Upper lobe of left lung (tissue), 6 donors: ENCODE measurements around the gene OSBPL5. TPM values are rescaled to one million over a fixed set of nuclear protein-coding genes. Genes with fewer than 3 reads are reported as not detected.

Experiments
- ATAC-seq, 2 donors: fragments of 200-7000 bp; cut with Tn5 transposase; one replicate each; pipeline ENCODE4 v1.9.1; 2022; ENCODE audit warnings: mild to moderate bottlenecking in 2 of 2, moderate library complexity in 2 of 2; ENCODE audit not compliant: low FRiP score in 2 of 2
- DNase-seq, 2 donors: peaks; one replicate each; pipeline ENCODE4 v3.0.0-alpha.2; 2019 to 2020
- H3K27ac ChIP-seq, 4 donors: fragments of 200-600 bp; sonication (generic); one replicate each; pipeline ENCODE4 v1.5.1; 2016 to 2019
- H3K27me3 ChIP-seq, 4 donors: fragments of 200-600 bp; sonication (generic); one replicate each; pipeline ENCODE4 v1.5.1; 2017 to 2019
- H3K36me3 ChIP-seq, 4 donors: fragments of 200-600 bp; sonication (generic); one replicate each; pipeline ENCODE4 v1.5.1; 2016 to 2019
- H3K4me1 ChIP-seq, 4 donors: fragments of 200-600 bp; sonication (generic); one replicate each; pipeline ENCODE4 v1.5.1; 2018 to 2019
- H3K4me3 ChIP-seq, 4 donors: fragments of 200-600 bp; sonication (generic); one replicate each; pipeline ENCODE4 v1.5.1; 2017 to 2019; ENCODE audit warnings: mild to moderate bottlenecking in 2 of 4, moderate library complexity in 1 of 4
- H3K9me3 ChIP-seq, 4 donors: fragments of 200-600 bp; sonication (generic); one replicate each; pipeline ENCODE4 v1.5.1; 2018 to 2019
- CTCF ChIP-seq, 6 experiments: fragments of 450-650 bp in 4 of 6; fragments of 200-600 bp in 2 of 6; sonication (generic) in 2 of 6; IDR thresholded peaks; one replicate each; pipeline ENCODE4 v1.5.1; 2016 to 2019; ENCODE audit warnings: antibody characterized with exemption in 6 of 6
- EP300 ChIP-seq, 4 donors: sonication (generic); formaldehyde crosslinking; IDR thresholded peaks; one replicate each; pipeline ENCODE4 v1.5.1; 2017; ENCODE audit warnings: antibody characterized with exemption in 4 of 4, control low read depth in 2 of 4
- POLR2A ChIP-seq, 4 donors: fragments of 450-650 bp; IDR thresholded peaks; one replicate each; pipeline ENCODE4 v1.5.1; 2016 to 2017; ENCODE audit warnings: antibody characterized with exemption in 4 of 4, mild to moderate bottlenecking in 2 of 4
- POLR2AphosphoS5 ChIP-seq, 2 donors: sonication (generic); formaldehyde crosslinking; IDR thresholded peaks; one replicate each; pipeline ENCODE4 v1.5.1; 2017; ENCODE audit warnings: antibody characterized with exemption in 2 of 2
- WGBS, 2 donors: methylation state at CpG; one replicate each; pipeline ENCODE4 v1.1.5; 2017 to 2018; 5-methylcytosine and 5-hydroxymethylcytosine counted together
- total RNA-seq, 6 donors: library from RNA; depleted of rRNA in 4 of 6; stranded (reverse); fragments of >200 nt in 4 of 6; gene quantifications; one replicate each; pipeline versions ENCODE4 v1.1.0 to v1.2.1, GENCODE V29; 2016 to 2021
- donor health status: DM: no; HTN: no; CAD: no; lungs with moderate emphysema.
- donor health status: DM: no; HTN: yes; CAD: no; lungs with severe emphysema.

OSBPL5 gene
- total RNA-seq, 6 donors from 2014 or later, result 23.4 to 66.9 (median 48.3) TPM

GRCh38 chr11:3175194-3175593 lies 10.1 kb upstream of the OSBPL5 start:
- Histone ChIP-seq H3K4me3 (no peak overlapping the region), H3K4me1 (peaks cover 0 to 2% (median 0%) of the 10 kb centered on the region in 4 donors), H3K27me3 (peaks cover 0 to under 1% (median 0%) of the 10 kb centered on the region in 4 donors), H3K36me3 (no peaks in the 10 kb centered on the region), H3K27ac (no peak overlapping the region), H3K9me3 (peaks cover 0 to 9% (median 2%) of the 10 kb centered on the region in 4 donors)
- TF ChIP-seq POLR2AphosphoS5 (IDR thresholded peaks at IDR 0.05) (no peak), POLR2A (IDR thresholded peaks at IDR 0.05) (no peak)
- ATAC-seq (peak in 1 of 2 donors; percentile 19), DNase-seq (no peak)

GRCh38 chr11:3174387-3174786 lies 9.3 kb upstream of the OSBPL5 start:
- no peaks in the 10 kb centered on the region for H3K36me3 ChIP-seq
- H3K4me3 ChIP-seq, result no peak overlapping the region
- TF ChIP-seq POLR2A (IDR thresholded peaks at IDR 0.05) (no peak), POLR2AphosphoS5 (IDR thresholded peaks at IDR 0.05) (no peak), EP300 (IDR thresholded peaks at IDR 0.05) (no peak), CTCF (IDR thresholded peaks at IDR 0.05) (no peak)
- WGBS, 2 donors, result 62 to 90% methylated on average over 3 of the region's 3 CpGs
- DNase-seq, result no peak
- no peak for ATAC-seq
- peaks cover 0 to 2% (median 0%) of the 10 kb centered on the region in 4 donors for H3K27me3 ChIP-seq
- H3K4me1 ChIP-seq, result peaks cover 5 to 10% (median 7%) of the 10 kb centered on the region in 4 donors
- peaks cover 0 to 9% (median 2%) of the 10 kb centered on the region in 4 donors for H3K9me3 ChIP-seq
- H3K27ac ChIP-seq, result no peak overlapping the region

GRCh38 chr11:3173795-3174194 lies 8.7 kb upstream of the OSBPL5 start:
- H3K27me3 ChIP-seq, result peaks cover 0 to 2% (median 0%) of the 10 kb centered on the region in 4 donors
- H3K36me3 ChIP-seq, result no peaks in the 10 kb centered on the region
- H3K9me3 ChIP-seq, result peaks cover 0 to 9% (median 2%) of the 10 kb centered on the region in 4 donors
- peaks cover 11 to 16% (median 12%) of the 10 kb centered on the region in 4 donors for H3K4me1 ChIP-seq
- H3K4me3 ChIP-seq, result no peak overlapping the region
- ATAC-seq, result no peak
- no peak for DNase-seq
- TF ChIP-seq CTCF (IDR thresholded peaks at IDR 0.05) (no peak), EP300 (IDR thresholded peaks at IDR 0.05) (no peak), POLR2A (IDR thresholded peaks at IDR 0.05) (no peak), POLR2AphosphoS5 (IDR thresholded peaks at IDR 0.05) (no peak)
- H3K27ac ChIP-seq, result no peak overlapping the region
- WGBS, 2 donors, result 90 to 96% methylated on average over 2 of the region's 2 CpGs

DNA sequence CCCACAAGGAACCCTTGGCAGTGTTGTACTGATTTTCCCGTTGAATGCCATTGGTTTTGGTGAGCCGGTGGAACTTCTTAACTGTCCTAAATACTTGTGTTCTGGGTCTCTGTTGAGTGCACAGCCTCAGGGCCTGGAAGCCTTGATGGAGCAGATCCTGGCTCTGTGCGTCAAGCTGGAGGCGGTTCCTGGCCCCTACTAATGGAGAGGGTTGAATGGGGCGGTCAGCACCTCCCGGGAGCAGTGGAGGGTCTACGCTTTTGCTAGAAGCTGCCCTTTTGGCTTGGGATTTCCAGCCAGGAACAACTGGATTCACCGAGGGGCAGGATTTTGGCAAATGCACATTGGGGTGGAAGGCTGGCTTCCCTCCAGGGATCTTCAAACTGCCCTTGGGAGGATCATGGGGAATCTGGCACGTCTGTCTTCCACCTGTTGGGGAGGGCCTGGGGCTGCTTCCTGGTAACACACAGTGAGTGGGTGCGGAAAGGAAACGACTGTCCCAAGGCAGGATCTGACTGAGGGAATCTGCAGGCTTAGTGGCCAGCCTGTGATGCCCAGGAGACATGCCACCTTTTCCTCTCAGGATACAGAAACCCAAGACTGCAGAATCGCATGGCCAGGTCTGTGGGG lies 6.9 kb upstream of the OSBPL5 start:
- Histone ChIP-seq H3K9me3 (peaks cover 0 to 8% (median 2%) of the 10 kb centered on the region in 4 donors), H3K4me1 (peaks cover 11 to 17% (median 13%) of the 10 kb centered on the region in 4 donors), H3K36me3 (no peaks in the 10 kb centered on the region), H3K27ac (no peak overlapping the region), H3K27me3 (peaks cover 0 to 2% (median 0%) of the 10 kb centered on the region in 4 donors), H3K4me3 (no peak overlapping the region)
- ATAC-seq (no peak), DNase-seq (no peak)
- WGBS, 2 donors, result 79 to 98% methylated on average over 7 to 12 of the region's 12 CpGs
- TF ChIP-seq POLR2A (IDR thresholded peaks at IDR 0.05) (no peak), CTCF (IDR thresholded peaks at IDR 0.05) (no peak), POLR2AphosphoS5 (IDR thresholded peaks at IDR 0.05) (no peak), EP300 (IDR thresholded peaks at IDR 0.05) (no peak)

DNA sequence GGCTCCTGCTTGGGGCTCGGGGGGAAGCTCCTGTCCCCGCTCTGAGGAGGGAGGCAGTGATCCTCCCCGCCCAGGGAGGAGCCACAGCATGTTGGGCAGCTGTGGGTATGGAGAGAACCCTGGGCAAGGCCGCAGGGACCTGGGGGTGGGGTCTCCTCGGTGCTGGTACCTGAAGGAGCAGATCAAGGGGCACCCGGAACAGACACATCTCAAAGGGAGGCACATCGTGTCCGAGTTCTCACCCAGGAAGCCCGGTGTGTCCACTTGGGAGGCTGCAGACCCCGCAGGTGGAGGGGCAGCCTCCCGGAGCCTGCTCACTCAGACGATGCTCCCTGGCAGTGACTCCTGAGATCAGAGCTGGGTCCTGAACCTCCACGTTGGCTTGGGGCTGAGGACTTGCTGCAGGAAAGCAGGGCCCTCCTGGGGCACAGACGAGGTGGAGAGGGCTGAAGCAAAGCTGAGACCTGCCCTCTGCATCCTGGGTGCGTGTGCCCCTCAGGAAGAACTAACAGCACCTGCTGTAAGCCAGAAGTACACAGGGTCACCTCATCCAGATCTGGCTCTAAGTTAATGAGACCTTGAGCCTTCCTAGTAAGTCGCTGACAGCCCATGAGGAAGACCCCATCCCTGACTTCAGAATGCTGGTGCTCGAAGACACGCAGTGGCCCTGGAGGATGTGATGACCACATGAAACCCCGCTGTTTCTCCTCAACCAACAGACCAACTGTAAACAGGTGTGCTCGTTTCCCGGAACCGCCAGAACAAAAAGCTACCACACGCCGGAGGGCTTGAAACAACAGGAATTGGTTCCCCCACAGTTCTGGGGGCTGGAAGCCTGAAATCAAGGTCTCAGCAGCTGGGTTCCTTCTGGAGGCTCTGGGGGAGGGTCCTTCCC lies 5.9 kb upstream of the OSBPL5 start:
- H3K4me3 ChIP-seq, result no peak overlapping the region
- no peak for TF ChIP-seq CTCF (IDR thresholded peaks at IDR 0.05)
- no peak for TF ChIP-seq EP300 (IDR thresholded peaks at IDR 0.05)
- no peak for TF ChIP-seq POLR2A (IDR thresholded peaks at IDR 0.05)
- TF ChIP-seq POLR2AphosphoS5 (IDR thresholded peaks at IDR 0.05), result no peak
- DNase-seq, result peak in 1 of 2 donors; percentile 60
- peaks cover 0 to 2% (median 0%) of the 10 kb centered on the region in 4 donors for H3K27me3 ChIP-seq
- H3K36me3 ChIP-seq, result no peaks in the 10 kb centered on the region
- peaks cover 11 to 17% (median 13%) of the 10 kb centered on the region in 4 donors for H3K4me1 ChIP-seq
- no peaks in the 10 kb centered on the region for H3K9me3 ChIP-seq
- ATAC-seq, result no peak
- H3K27ac ChIP-seq, result no peak overlapping the region
- WGBS, 2 donors, result 86 to 87% methylated on average over 7 to 22 of the region's 24 CpGs
